ENCODE results near the gene SLC5A5.

The SLC5A5 gene

GRCh38 chr19:17871878-17872250 lies at the start of gene SLC5A5:
TSS of gene SLC5A5 (plus strand) at chr19:17871945. CDS start at chr19:17872320, 375 bp downstream.
- no peak for DNase-seq

DNA sequence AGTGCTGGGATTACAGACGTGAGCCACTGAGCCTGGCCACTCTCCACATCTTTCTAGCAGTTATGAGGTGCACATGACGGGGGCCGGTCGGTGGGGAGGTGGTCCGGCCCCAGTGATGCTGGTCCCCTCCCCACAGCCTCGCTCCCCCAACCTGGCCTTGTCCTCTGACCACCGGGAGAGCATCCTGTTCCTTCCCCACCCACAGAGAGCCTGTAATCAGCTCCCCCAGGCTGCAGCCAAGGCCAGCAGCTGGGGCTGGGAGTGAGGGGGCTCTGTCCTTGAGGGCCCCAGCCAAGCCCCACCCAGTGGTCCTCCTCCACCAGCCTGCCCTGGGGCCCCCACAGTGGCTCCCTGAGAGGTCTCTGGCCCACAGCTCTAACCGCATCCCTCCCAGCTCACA lies 47.4 kb upstream of the SLC5A5 start:
- DNase-seq = no peak

- DNase-seq = no peak
Measured at GRCh38 chr19:17826508-17827056, 45.2 kb upstream of the SLC5A5 start.

GRCh38 chr19:17829855-17830566 lies 41.7 kb upstream of the SLC5A5 start:
- peak in 22 of 51 donors; percentile 4 to 73 (median 28) for DNase-seq

DNA sequence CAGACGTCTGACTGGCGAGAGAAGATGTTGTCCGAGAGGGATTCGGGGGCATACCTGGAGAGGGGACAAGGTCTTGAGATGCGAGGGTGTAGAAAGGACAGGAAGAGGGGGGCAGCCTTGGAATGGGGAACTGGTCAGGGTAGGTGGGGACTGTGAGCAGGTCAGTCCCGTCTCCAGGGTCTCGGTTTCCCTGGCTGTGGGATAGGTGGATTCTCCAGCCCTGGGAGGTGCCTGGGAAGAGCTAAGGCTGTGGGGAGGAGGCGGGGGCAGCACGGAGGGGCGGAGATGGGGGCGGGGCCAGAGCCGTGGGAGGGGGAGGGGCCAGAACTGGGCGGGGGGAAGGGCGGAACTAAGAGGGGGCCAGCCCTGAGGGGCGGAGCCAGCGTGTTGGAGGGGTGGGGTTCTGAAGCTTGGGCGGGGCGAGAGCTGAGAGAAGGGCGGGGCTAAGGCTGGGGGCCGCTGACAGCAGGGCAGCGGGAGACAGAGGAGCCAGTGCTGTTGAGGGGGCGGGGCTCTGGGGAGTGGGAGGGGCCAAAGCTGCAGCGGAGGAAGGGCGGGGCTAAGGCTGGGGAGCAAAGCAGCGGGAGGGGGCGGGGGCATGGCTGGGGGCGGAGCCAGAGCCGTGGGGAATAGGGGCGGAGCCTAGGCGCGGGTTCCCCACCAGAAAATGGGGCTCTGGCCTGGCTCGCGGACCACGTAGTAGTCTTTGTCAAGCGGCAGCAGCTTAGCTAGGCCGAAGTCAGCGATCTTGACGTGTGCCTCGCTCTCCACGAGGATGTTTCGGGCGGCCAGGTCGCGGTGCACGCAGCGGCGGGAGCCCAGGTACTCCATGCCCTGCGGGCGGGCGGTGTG lies 41.0 kb upstream of the SLC5A5 start:
- DNase-seq = peak in 42 of 51 donors; percentile 3 to 86 (median 58)

DNA sequence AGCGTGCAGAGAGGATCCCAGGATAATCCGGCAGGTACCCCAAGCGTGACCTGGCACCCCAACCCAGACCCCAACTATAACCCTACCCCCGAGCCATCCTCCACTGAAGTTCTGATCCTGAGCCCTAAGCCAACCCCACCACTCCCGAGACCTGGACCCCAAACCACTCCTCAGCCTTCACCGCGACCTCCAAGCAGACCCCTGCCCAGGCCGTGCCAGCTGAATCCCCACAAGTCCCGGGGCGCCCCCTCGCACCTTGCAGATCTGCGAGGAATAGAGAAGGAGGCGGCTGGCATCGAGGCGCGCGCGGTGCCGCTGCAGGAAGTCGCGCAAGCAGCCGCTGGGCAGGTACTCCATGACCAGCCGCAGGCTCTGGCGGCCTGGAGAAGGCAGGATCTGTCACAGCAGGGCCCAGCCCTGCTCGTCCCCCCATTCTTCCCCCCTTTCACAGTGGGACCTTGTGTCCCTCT lies 40.3 kb upstream of the SLC5A5 start:
- DNase-seq = peak in 1 of 51 donors; percentile 5

DNA sequence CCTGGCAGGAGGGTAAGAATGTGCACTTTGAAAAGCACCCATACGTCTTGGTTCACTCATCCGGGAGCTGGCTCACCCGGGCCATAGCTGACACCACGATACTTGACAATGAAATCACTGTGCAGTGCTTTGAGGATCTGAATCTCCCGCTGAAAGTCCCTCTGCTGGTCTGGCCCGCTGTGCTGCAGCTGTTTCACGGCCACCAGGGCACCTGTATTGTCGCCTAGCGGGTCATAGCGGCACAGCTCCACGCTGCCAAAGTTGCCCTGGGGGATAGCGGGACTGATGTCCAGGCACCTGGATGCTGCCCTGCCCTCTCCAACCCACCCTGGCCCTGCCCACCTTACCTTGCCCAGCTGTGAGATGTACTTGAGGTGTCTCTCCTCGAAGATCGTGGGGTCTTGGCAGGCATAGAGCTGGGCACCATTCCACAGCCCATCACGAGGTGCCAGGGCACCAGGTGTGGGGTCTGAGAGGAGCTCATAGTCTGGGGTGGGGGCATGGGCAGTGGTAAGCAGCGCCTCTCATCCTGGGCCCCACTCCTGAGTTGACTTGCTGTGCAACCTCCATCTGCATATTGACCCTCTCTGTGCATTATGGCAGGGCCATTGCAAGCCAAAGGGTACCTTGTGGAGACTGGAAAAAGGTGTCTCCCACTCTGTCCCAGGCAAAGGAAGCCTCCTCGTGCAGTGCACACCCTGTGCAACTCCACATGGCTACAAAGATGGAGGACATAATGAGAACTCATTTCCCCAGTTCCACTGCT lies 39.1 kb upstream of the SLC5A5 start:
- DNase-seq = no peak

DNA sequence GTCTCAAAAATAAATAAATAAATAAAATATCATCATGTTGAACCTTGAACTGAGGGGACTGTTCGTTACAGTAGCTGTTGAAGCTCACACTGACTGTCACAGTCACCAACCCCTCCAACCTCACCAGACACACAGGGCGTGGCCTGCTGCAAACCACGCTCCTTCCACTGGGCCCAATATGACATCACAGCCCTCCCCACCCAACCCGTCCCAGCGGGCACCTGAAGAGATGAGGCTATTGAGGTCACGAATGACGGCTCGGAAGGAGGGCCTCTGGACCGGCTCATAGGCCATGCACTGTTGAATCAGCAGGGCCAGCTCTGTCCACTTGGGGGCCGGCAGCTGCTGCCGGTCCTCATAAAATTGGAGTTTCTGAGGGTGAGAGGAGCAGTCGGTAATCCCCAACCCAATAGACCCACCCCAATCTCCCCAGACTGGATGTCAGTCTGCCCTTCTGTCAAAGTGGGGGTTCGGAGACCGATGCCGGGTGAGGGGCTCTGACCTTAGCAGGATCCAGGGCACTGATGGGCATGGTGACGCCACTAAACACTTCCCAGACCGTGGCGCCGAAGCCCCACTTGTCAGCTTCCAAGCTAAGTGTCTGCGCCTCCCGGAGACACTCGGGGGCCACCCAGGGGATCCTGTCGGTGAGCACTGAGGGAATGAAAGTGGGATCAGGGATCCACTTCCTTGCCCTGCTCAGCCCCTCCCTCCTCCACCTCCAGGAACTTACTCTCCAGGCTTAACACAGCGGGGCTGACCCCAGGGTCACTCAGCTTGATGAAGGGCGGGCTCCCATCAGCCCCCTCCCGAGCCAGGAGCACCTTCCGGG lies 37.2 kb upstream of the SLC5A5 start:
- DNase-seq = no peak

DNA sequence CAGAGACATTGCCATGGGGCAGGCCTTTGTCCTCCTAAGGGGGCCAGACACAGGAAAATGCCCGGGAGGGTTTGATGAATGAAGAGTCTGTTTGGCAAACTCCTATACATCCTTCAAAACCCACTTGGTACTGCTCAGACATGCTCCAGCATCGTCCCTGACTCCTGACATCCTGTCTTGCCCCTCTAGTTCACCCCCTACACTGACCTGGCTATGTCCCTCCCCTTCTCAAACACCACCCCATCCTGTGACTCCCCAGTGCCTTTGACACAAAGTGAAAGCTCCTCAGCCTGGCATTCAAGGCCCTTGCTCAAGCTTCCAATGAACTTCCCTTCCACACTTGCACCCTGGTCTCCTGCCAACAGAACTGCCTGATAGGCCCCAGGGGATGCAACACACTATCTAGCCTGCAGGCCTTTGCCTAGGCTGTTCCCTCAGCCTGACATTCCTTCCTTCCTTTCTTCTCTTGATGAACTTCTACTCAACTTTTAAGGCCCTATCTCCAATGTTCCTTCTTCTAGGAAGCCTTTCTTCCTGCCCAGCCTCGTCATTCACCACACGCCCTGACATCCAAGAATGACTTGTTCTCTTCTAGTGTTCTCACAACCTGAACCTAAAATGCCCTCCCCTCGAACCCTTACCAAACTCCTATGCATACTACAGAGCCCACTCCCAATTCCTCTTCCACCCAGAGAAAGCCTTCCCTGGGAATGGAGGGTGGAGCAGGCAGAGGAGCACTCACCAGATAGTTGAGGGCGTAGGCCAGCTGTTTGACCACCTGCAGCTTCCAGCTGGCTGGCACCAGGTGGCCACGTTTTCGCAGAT lies 36.4 kb upstream of the SLC5A5 start:
- no peak for DNase-seq

- DNase-seq = no peak
Measured at GRCh38 chr19:17836530-17836929, 35.2 kb upstream of the SLC5A5 start.

DNA sequence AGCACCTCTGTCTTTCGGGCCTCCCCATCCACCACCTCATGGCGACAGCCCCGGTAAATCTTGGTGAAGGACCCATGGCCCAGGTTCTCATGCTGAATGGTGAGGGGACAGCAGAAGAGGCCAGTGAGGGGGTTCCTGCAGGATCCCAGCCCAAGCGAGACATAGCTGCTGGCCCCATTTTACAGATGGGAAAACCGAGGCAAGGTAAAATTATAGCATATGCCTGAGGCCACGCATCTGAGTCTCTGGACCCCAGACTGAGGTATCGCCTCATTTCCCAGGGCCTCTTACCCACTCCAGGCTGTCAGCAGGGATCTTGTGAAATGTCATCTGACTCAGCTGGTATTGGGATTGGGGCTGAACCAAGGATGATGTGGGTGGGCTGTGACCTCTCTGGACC lies 33.8 kb upstream of the SLC5A5 start:
- no peak for DNase-seq

DNA sequence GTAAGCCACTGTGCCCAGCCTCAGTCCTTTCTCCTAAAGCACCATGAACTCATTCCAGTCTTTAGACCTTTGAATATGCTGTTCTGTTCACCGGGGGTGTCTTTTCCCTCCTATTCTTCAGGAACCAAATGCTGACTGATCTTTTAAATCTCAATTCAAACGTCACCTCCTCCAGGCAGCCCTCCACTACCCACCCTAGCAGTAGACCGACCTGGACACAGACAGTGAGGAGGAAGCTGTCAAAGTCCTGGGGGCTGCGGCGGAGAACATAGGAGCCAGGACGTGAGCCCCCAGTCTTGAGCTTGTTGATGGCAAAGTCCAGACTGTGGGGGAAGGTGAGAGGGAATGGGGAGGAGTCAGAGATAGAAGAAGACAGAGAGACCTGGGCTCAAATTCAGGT lies 31.7 kb upstream of the SLC5A5 start:
- no peak for DNase-seq

- DNase-seq = no peak
Measured at GRCh38 chr19:17841371-17841809, 30.4 kb upstream of the SLC5A5 start.

DNA sequence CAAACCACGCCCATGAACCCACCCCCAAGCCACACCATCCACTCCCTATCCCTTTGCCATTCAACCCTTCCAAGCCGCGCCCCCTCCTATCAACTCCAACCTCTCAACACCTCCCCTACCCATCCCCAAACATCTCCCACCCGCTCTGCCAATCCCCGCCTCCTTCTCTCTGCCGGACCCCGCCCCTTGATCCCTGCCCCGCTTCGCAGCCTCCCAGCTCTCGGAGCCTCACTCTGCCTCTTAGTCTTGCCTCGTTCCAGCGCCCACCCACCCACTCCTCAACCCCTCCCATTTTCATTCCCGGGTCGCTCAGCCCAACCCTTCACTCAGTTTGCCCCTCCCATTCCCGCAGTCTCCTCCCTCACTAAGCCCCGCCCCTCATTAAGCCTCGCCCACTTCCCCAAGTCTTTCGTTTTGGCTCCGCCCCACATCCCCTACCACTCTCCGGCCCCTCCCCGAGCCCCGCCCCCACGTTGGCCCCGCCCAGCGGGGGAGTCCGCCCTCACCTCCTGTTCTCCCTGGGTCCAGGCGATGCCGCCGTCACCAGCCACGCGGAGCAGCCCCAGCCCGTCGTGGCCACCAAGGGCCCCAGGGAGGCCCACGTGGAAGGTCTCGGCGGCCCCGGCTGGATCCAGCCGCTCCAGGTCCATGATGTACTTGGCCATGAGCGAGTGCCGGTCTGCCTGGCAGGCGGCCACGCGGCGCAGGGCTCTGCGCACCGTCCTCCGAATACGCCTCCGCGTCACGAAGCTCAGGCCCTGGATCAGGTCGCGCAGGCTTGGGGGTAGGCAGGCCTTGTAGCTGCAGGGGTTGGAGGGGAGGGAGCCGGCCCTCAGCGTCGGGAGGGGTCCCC lies 29.7 kb upstream of the SLC5A5 start:
- DNase-seq = peak in 37 of 51 donors; percentile 3 to 78 (median 48)

DNA sequence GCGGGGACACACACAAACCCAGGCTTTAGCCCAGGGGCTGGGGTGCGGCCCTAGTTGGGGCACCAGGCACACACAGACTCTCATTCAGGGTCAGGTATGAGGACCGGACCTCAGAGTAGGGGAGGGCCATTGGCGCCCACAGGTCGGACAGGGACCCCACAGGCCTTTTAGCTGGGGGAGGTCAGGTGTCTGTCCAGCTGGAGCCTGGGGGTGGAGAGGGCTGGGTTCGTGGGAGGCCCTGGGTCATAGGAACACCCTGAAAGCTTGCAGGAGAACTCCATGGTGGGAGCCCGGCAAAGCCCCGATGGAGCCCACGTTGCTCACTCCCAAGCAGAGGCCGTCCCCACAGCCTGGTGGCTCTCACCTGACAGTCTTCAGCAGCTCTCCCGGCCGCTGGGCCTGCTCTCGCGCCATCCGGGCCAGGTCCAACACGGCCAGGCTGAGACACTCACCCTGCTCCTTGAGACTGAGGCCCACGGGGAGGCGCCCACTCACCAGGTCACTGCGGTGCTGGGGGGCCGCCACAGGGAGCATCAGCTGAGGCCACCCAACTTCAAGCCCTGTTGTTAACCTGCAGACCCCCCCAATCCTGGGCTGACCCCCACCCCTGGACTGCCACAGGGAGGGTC lies 29.0 kb upstream of the SLC5A5 start:
- no peak for DNase-seq

DNA sequence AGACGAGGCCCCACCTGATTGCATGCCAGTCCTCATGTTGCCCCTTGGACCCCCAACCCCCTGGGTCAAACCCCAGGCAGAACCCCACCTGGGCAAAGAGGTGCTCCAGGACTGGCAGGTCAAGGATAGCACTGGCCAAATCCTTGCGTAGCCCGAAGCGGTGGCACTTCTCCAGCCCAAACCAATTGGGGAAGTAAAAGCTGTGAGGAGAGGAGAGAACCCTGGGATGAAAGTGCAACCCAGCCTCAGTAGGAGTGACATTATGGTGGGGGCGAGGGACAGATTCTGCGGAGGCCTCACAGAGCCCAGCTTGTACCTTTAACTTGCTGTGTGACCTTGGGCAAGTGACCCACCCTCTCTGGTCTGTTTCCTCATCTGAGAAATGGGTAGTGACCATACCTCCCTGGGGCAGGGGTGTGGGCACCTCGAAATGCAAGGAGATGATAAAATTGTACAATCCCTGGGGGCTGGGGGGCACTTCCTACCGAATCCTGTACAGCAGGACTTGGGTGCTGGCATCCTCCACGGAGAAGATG lies 28.4 kb upstream of the SLC5A5 start:
- DNase-seq = no peak

GRCh38 chr19:17843908-17844490 lies 27.7 kb upstream of the SLC5A5 start:
- no peak for DNase-seq

DNA sequence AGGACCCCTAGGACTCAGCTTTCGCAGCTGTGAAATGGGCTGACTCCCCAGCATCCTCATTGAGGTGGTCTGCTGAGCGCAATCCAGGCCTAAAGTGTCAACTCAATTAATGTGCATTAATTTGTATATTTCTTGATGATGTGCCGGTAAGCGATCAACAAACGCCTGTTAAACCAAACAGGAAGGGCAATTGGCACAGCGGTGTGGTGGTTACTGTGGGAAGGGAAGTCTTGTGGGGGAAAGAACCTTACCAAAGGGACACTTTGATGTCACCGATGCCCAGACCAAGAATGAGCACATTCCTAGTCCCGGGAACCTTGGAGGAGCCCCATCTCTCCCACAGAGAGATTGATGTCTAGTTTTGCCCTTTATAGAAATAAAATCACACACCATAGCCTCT lies 25.6 kb upstream of the SLC5A5 start:
- no peak for DNase-seq
